Fibroblast of skin of right biceps (primary cell): ENCODE measurements around the gene VWA5B1.

Source experiments
- DNase-seq: peaks from one replicate; pipeline ENCODE4 v3.0.0-alpha.2; 2013

Gene VWA5B1

GRCh38 chr1:20349971-20350370, 59.3 kb downstream of the VWA5B1 start:
- DNase-seq: no peak

- DNase-seq: no peak
Observed at GRCh38 chr1:20350421-20350820, 59.7 kb downstream of the VWA5B1 start.

DNA sequence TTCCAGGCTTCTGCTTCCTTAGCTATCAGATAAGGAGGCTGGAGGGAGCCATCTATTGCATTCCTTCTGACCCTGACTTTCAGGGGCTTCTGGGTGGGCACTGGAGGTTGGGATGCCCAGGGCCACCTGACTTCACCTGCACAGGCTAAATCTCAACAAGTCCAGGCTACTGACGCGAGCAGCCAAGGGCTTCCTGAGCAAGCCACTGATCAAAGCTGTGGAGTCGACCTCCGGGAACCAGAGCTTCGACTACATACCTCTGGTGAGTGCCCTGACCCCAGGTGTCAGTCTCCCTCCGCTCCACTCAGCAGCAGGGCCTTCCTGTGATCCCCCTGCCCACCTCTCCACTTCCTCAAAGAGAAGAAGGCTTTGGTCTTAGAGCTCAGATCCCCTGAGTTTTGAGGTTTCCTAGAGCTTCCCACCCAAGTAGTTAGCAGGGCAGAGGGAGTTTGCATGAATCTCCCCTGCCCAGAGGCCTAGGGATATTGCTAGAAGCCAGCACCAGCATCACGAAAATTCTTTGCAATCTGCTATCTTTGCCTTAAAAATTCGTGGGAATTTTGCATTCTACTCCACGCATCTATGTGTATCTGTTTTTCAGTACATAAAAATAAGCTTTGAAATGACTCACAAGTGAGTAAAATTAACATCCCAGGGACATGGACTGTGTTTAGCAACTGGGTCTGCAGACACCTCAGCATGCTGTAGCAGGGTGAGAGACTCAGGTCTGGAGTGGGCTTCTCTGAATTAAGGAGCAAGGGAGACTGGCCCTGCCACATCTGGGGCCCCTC, 61.4 kb downstream of the VWA5B1 start:
- DNase-seq: no peak

DNA sequence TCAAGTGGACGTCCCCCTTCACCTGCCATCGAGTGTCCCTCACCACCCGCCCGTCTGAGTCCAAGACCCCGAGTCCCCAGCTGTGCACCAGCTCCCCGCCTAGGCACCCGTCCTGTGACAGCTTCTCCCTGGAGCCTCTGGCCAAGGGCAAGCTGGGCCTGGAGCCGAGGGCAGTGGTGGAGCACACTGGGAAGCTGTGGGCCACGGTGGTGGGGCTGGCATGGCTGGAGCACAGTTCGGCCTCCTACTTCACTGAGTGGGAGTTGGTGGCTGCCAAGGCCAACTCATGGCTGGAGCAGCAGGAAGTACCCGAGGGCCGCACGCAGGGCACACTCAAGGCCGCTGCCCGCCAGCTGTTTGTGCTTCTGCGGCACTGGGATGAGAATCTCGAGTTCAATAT, 63.2 kb downstream of the VWA5B1 start:
- DNase-seq: no peak

DNA sequence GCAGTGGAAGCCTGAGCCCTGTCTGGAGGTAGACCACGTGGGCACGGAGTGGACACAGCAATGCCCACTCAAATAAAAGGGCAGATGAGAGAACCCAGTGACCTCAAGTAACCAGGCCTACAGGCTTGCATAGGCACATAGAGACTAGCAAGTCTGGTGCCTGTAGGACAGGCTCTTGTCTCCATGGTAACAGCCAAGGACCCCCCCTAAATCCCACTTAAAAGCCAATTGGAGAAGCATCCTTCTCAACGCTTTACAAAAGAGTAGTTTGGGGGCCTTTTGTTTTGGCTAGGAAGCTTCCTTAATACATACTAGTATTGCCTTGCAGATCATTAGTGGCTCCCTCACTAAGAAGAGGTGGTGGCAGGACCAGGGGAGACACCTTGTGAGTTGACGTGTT, 63.9 kb downstream of the VWA5B1 start:
- DNase-seq: no peak

DNA sequence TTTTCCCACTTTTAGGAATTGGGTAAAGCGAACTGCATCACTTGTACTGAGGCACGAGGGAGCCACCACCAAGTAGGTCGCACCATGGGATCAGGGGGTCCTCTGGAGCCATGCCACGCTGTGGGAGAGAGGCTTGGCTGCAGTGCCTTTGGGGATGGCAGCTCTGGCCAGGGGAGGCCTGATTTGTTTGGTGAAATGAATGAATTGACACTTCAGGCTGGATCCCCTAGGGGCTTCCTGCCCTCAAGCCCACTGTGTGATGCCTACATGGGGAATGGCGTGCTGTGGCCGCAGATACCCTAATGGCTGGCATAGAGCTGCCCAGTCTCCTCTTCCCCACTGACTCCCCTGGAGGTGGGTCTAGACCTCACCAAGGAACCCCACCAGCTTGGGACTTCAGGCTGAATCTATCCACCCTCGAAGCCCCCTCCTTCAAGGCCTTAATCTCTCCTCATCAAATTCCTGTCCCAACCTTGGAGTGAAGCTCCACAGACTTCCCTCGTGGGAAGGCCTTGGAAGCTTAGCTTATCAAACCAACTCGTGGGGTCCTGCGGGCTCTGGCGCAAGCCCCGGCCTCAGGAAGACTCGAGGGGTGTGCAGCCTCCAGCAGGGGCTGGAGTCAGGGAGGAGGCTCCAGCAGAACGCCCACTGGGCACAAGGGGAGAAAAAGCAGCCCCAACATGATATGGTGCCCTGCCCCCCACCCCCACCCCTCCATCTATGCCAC, 64.6 kb downstream of the VWA5B1 start:
- DNase-seq: no peak

GRCh38 chr1:20355828-20356735, 65.4 kb downstream of the VWA5B1 start:
- DNase-seq: no peak

GRCh38 chr1:20356850-20357459, 66.3 kb downstream of the VWA5B1 start:
- DNase-seq: no peak

DNA sequence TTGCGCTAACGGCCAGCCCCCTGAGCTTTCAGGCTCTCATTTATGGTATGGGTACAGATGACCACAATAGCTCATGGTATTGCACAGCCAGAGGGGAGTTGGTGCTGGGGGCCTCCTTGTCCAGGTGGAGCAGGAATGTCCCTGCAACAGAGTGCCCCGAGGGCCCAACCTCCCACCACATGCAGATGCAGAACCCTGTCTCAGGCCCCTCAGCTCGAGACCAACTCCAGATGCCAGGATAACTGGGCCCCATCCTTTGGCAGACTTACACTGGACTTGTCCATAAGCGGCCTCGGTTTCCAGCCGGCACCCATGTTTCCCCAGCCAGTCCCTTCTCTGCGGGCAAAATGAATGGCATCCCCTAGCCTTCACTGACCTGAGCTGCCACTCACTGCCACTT, 67.1 kb downstream of the VWA5B1 start:
- DNase-seq: no peak

DNA sequence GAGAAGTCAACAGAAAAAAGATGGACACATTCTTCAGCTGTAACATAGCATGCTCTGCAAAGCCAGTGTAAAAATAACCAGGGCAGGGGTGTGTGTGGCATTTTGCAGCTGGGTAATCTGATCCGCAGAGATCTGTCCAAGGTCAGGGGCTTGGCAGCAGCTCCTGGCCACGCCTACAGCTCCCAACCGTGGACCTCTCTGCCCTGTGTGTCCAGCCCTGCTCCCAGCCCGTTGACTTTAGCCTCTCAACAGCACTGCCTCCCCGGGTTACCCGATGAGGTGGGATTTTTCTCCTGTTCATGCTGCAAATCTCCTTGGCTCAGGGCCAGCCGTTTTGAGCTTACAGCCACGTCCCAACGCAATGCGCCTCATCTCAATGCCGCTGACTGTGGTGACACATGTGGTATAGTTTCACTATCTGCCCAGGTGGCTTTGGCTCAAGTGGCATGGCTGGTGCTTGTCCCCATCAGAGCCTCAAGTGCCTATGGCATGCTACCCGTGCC, 68.1 kb downstream of the VWA5B1 start:
- DNase-seq: no peak

- no peak for DNase-seq
Observed at GRCh38 chr1:20359451-20360330, 69.0 kb downstream of the VWA5B1 start.

DNA sequence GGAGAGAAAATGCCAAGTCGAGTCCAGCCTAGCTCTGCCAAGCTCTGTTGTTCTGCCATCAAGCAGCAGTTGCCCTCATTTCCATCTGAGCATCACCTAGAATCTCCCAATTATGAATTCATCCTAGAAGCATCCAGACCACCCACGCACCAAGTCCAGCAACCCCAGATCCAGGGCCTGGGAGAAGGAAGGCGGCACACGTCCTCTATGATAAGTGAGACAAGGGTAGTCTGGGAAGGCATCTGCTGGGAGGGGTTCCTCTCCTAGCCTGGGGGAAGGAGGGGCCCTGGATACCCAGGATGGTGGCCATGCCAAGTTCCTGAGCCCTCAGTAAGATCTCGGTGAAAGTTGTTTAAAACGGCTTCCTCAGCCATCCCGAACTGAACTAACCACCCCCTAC, 70.7 kb downstream of the VWA5B1 start:
- no peak for DNase-seq

DNA sequence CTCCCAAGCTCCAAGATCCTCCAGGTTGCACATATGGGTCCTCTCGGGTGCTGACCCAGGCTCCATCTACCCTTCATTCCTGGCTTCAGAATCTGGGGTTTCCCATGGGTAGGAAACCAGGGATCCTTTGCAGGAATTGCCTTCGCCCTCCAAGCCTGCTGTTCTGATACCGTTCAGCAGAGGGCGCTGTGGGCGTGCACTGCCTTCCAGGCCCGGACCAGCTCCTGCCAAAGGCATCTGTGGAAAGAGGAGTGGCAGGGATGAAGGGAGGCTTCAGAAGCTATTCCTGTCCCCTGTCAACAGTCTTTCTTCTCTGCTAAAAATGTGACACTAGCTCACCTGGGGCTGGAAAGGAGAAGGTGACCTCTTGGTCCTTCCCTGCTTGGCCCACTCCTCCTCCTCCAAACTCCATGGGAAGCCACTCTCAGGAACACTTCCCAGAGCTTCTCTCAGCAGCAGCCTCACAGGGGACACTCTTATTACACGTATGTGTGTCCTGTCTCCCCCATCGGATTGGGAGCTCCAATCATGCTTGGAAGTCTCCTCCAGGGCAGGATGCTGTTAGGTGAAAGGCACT, 71.2 kb downstream of the VWA5B1 start:
- peak; percentile 44 for DNase-seq

DNA sequence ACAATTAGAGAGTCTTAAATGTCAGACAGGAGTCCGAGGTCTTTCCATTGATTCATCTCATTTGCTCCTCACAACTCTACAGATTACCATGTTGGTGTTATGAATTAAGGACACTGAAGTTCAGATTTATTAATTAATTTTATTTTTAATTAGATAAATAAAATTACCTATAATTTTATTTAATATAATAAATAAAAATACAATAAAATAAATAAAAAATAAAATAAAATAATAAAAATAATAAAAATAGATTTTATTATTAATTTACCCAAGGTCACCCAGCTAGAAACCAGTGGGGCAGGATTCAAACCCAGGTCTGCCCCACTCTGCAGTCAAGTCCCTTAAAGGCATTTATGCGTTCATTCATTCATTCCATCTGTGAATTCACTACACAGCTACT, 72.2 kb downstream of the VWA5B1 start:
- DNase-seq: no peak

GRCh38 chr1:20365421-20366055, 74.9 kb downstream of the VWA5B1 start:
- no peak for DNase-seq

DNA sequence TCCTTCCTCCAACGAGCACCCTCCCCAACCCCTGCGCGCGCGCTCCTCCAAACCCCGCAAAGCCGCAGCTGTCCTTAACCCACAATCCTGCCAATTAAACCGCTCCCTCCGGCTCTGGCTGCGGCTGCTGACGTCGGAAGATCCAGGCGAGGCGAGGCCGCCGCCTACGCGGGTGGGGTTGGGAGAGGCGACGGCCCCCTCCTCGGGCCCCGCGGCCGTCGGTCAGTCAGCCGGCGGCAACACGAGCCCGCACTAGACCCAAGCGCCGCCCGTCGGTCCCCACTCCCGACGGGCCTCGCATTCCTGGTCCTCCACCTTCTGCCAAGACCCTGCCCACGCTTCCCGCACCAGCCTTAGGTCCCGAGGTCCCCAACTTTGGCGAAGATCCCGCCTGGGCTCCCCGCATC, 75.4 kb downstream of the VWA5B1 start:
- DNase-seq: no peak

- no peak for DNase-seq
Observed at GRCh38 chr1:20366463-20367115, 75.9 kb downstream of the VWA5B1 start.

- peak; percentile 41 for DNase-seq
Observed at GRCh38 chr1:20367116-20367585, 76.5 kb downstream of the VWA5B1 start.

DNA sequence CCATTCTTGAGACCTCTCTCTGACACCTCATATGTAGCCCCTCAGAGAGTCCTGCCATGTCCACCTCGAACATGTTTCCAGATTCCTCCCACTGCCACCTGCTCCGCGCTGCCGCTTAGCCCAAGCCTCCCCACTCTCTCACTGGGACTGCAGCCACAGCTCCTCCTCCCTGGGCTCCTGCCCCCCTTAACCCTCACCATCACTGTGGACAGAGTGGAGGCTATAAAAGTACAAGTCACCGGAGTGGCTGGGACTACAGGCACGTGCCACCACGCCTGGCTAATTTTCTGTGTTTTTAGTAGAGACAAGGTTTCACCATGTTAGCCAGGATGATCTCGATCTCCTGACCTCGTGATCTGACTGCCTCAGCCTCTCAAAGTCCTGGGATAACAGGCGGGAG, 77.0 kb downstream of the VWA5B1 start:
- DNase-seq: no peak

GRCh38 chr1:20368866-20369470, 78.3 kb downstream of the VWA5B1 start:
- DNase-seq: no peak
